GM23338 (cell line): ENCODE measurements around the gene DMD. TPM values are rescaled to one million over a fixed set of nuclear protein-coding genes. Genes with fewer than 3 reads are reported as not detected.

Source experiments
- CREB1 ChIP-seq: fragments of 250-450 bp; sonication (Bioruptor Pico); IDR thresholded peaks from 2 replicates; pipeline ENCODE4 v1.5.0; 2020; ENCODE audit warnings: low read depth, mild to moderate bottlenecking, moderate library complexity
- CTCF ChIP-seq, 2 experiments: fragments of 200-600 bp in 1 of 2; sonication (generic) in 1 of 2; conservative IDR thresholded peaks; 2 replicates each; pipeline versions ENCODE4 v1.5.1 to v1.6.1; 2016 to 2017; ENCODE audit warnings: antibody characterized with exemption in 2 of 2, low read depth in 2 of 2, mild to moderate bottlenecking in 2 of 2, moderate library complexity in 1 of 2
- EZH2 ChIP-seq: fragments of 200-600 bp; sonication (generic); IDR thresholded peaks from one replicate; pipeline ENCODE4 v1.8.0; 2017; ENCODE audit warnings: antibody characterized with exemption, mild to moderate bottlenecking, low read depth; ENCODE audit not compliant: unreplicated experiment
- EZH2phosphoT487 ChIP-seq: fragments of 200-600 bp; sonication (generic); IDR thresholded peaks from one replicate; pipeline ENCODE4 v1.8.1; 2018; ENCODE audit warnings: antibody characterized with exemption; ENCODE audit not compliant: unreplicated experiment
- JUNB ChIP-seq: IDR thresholded peaks from one replicate; pipeline ENCODE4 v1.6.1; 2016; ENCODE audit warnings: antibody characterized with exemption; ENCODE audit not compliant: unreplicated experiment
- REST ChIP-seq: IDR thresholded peaks from one replicate; pipeline ENCODE4 v1.6.1; 2018; ENCODE audit warnings: antibody characterized with exemption; ENCODE audit not compliant: unreplicated experiment
- STAT1 ChIP-seq: IDR thresholded peaks from one replicate; pipeline ENCODE4 v1.6.1; 2016; ENCODE audit warnings: antibody characterized with exemption; ENCODE audit not compliant: unreplicated experiment
- ZNF331 ChIP-seq: fragments of 250-450 bp; sonication (Bioruptor Pico); IDR thresholded peaks from 2 replicates; pipeline ENCODE4 v1.5.0; 2020; ENCODE audit warnings: low read depth, mild to moderate bottlenecking, moderate library complexity
- ZNF462 ChIP-seq: fragments of 250-450 bp; sonication (Bioruptor Pico); IDR thresholded peaks from 2 replicates; pipeline ENCODE4 v1.5.0; 2020; ENCODE audit warnings: mild to moderate bottlenecking, moderate library complexity
- polyA plus RNA-seq: library from polyadenylated mRNA; unstranded; fragments of >200 nt; fragmentation: Nextera tagmentation; extraction: Ambion mirVana; gene quantifications from 2 replicates; pipeline ENCODE4 v1.2.1, GENCODE V29; 2016
- total RNA-seq: library from RNA; depleted of rRNA; stranded (reverse); fragments of >200 nt; shearing (Covaris generic); gene quantifications from 2 replicates; pipeline ENCODE4 v1.2.3, GENCODE V29; 2014
- TF ChIP-seq, protein P1 (sequence below): IDR thresholded peaks from 2 replicates; pipeline ENCODE4 v1.6.1; 2016; ENCODE audit warnings: antibody characterized with exemption

DMD gene
- total and polyA plus RNA-seq, 2 experiments from 2014 or later: 4.5 to 7.6 TPM

- no peak for TF ChIP-seq ZNF462 (CRISPR knock-in tag)
- no peak for TF ChIP-seq EZH2phosphoT487
- TF ChIP-seq, protein P1, sequence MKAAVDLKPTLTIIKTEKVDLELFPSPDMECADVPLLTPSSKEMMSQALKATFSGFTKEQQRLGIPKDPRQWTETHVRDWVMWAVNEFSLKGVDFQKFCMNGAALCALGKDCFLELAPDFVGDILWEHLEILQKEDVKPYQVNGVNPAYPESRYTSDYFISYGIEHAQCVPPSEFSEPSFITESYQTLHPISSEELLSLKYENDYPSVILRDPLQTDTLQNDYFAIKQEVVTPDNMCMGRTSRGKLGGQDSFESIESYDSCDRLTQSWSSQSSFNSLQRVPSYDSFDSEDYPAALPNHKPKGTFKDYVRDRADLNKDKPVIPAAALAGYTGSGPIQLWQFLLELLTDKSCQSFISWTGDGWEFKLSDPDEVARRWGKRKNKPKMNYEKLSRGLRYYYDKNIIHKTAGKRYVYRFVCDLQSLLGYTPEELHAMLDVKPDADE: no peak
- TF ChIP-seq CREB1: no peak
- TF ChIP-seq CTCF (conservative IDR thresholded peaks at IDR 0.05; ENCODE audit: low read depth in 2 of 2): no peak
- no peak for TF ChIP-seq STAT1
- no peak for TF ChIP-seq JUNB
- no peak for TF ChIP-seq REST
- no peak for TF ChIP-seq ZNF331 (CRISPR knock-in tag)
- no peak for TF ChIP-seq EZH2
Measured at GRCh38 chrX:33095079-33095478, 116.3 kb downstream of the DMD start (continued).
